DOHH2 (cell line): ENCODE results near the gene MICAL2.

Experiments used
- H3F3A ChIP-seq: fragments of 200-600 bp; sonication (generic), shearing (Covaris generic); 2 replicates; pipeline ENCODE4 v1.6.0; 2016; ENCODE audit warnings: antibody characterized with exemption, mild to moderate bottlenecking; ENCODE audit not compliant: control insufficient read depth, insufficient read depth
- H3K27ac ChIP-seq: fragments of 200-600 bp; sonication (generic); 2 replicates; pipeline ENCODE4 v1.5.1; 2014; ENCODE audit warnings: low read depth, mild to moderate bottlenecking, low read length, moderate library complexity
- H3K27me3 ChIP-seq: fragments of 200-600 bp; sonication (generic); 2 replicates; pipeline ENCODE4 v1.6.1; 2014; ENCODE audit warnings: mild to moderate bottlenecking, low read length, mixed read lengths; ENCODE audit not compliant: control insufficient read depth
- H3K36me3 ChIP-seq: fragments of 200-600 bp; sonication (generic); 2 replicates; pipeline ENCODE4 v1.6.1; 2014; ENCODE audit warnings: mild to moderate bottlenecking, low read length, moderate library complexity, mixed read lengths; ENCODE audit not compliant: control insufficient read depth
- H3K4me1 ChIP-seq: fragments of 200-600 bp; sonication (generic); 2 replicates; pipeline ENCODE4 v1.6.1; 2014; ENCODE audit warnings: mild to moderate bottlenecking, low read length, mixed read lengths; ENCODE audit not compliant: control insufficient read depth
- H3K4me2 ChIP-seq: fragments of 200-600 bp; sonication (generic); 2 replicates; pipeline ENCODE4 v1.6.0; 2014; ENCODE audit warnings: mild to moderate bottlenecking, low read length, moderate library complexity
- H3K4me3 ChIP-seq: fragments of 200-600 bp; sonication (generic); 2 replicates; pipeline ENCODE4 v1.5.1; 2014; ENCODE audit warnings: mild to moderate bottlenecking, low read length, mixed read lengths
- H3K79me2 ChIP-seq: fragments of 200-600 bp; sonication (generic); 2 replicates; pipeline ENCODE4 v1.6.1; 2014; ENCODE audit warnings: mild to moderate bottlenecking, low read length, mixed read lengths; ENCODE audit not compliant: control insufficient read depth
- H3K9me2 ChIP-seq: fragments of 200-600 bp; sonication (generic); replicated peaks from 2 replicates; pipeline ENCODE4 v1.6.1; 2014; ENCODE audit warnings: mild to moderate bottlenecking, low read length, mixed read lengths; ENCODE audit not compliant: control insufficient read depth
- H3K9me3 ChIP-seq: fragments of 200-600 bp; sonication (generic); 2 replicates; pipeline ENCODE4 v1.6.1; 2014; ENCODE audit warnings: antibody characterized with exemption, low read length, mixed read lengths; ENCODE audit not compliant: control insufficient read depth, insufficient read depth
- H4K20me1 ChIP-seq: fragments of 200-600 bp; sonication (generic); 2 replicates; pipeline ENCODE4 v1.6.0; 2014; ENCODE audit warnings: low read depth, mild to moderate bottlenecking, antibody characterized with exemption, low read length, moderate library complexity; ENCODE audit not compliant: control insufficient read depth, insufficient read depth
- EZH2phosphoT487 ChIP-seq: fragments of 200-600 bp; sonication (generic); IDR thresholded peaks from 2 replicates; pipeline ENCODE4 v1.6.1; 2017; ENCODE audit warnings: borderline replicate concordance, mild to moderate bottlenecking, antibody characterized with exemption, low read length, moderate library complexity, mixed read lengths
- TF ChIP-seq, protein P1 (sequence below): fragments of 200-600 bp; sonication (generic); IDR thresholded peaks from one replicate; pipeline ENCODE4 v1.5.1; 2014; ENCODE audit warnings: antibody characterized with exemption, mild to moderate bottlenecking, low read depth, low read length; ENCODE audit not compliant: poor library complexity, severe bottlenecking

The MICAL2 gene

GRCh38 chr11:12070446-12071267 lies 39.7 kb upstream of the MICAL2 start:
- H3K27ac ChIP-seq: no peak overlapping the region
- H3K36me3 ChIP-seq: no peaks in the 10 kb centered on the region
- no peak for TF ChIP-seq EZH2phosphoT487
- TF ChIP-seq, protein P1, sequence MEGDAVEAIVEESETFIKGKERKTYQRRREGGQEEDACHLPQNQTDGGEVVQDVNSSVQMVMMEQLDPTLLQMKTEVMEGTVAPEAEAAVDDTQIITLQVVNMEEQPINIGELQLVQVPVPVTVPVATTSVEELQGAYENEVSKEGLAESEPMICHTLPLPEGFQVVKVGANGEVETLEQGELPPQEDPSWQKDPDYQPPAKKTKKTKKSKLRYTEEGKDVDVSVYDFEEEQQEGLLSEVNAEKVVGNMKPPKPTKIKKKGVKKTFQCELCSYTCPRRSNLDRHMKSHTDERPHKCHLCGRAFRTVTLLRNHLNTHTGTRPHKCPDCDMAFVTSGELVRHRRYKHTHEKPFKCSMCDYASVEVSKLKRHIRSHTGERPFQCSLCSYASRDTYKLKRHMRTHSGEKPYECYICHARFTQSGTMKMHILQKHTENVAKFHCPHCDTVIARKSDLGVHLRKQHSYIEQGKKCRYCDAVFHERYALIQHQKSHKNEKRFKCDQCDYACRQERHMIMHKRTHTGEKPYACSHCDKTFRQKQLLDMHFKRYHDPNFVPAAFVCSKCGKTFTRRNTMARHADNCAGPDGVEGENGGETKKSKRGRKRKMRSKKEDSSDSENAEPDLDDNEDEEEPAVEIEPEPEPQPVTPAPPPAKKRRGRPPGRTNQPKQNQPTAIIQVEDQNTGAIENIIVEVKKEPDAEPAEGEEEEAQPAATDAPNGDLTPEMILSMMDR: no peak
- no peaks in the 10 kb centered on the region for H3F3A ChIP-seq
- H3K4me1 ChIP-seq: no peaks in the 10 kb centered on the region
- no peaks in the 10 kb centered on the region for H3K79me2 ChIP-seq
- no peaks in the 10 kb centered on the region for H4K20me1 ChIP-seq
- 0 out of 2 replicates have a peak, but pooled peaks cover 2% of the 10 kb centered on the region for H3K27me3 ChIP-seq
- H3K4me2 ChIP-seq: no peak overlapping the region
- H3K9me2 ChIP-seq: no peaks in the 10 kb centered on the region
- no peak overlapping the region for H3K4me3 ChIP-seq
- no peaks in the 10 kb centered on the region for H3K9me3 ChIP-seq

DNA sequence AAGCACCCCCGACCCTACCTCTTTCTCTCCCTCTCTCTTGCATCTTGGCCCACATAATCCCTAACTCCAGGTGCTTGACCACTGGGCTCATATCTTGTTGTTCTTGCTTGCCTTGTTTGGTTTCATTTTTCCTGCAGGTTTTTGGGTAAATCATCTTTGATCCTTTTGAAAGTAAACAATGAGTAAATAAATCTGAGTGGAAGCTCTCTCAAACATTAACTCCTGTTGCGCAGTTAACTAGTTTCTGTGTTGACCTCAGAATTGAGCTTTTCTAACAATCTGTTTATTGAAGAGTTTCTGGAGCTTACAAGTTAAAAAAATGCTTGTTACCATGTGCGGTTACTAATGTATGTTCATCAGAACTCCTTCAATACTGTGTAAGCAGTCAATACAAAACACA lies 38.8 kb upstream of the MICAL2 start:
- no peak for TF ChIP-seq EZH2phosphoT487
- TF ChIP-seq, protein P1: no peak
- Histone ChIP-seq H3K9me3 (no peaks in the 10 kb centered on the region), H3K79me2 (no peaks in the 10 kb centered on the region), H3K9me2 (no peaks in the 10 kb centered on the region), H3K4me1 (no peaks in the 10 kb centered on the region), H3F3A (no peaks in the 10 kb centered on the region), H4K20me1 (no peaks in the 10 kb centered on the region), H3K4me2 (no peak overlapping the region), H3K36me3 (no peaks in the 10 kb centered on the region), H3K4me3 (no peak overlapping the region), H3K27me3 (no peaks in the 10 kb centered on the region), H3K27ac (no peak overlapping the region)

GRCh38 chr11:12073436-12073835 lies 37.0 kb upstream of the MICAL2 start:
- Histone ChIP-seq H3K4me2 (no peak overlapping the region), H3K79me2 (no peaks in the 10 kb centered on the region), H3K4me3 (no peak overlapping the region), H3K36me3 (no peaks in the 10 kb centered on the region), H3K27ac (no peak overlapping the region), H3K9me2 (no peaks in the 10 kb centered on the region), H3K27me3 (no peaks in the 10 kb centered on the region), H3K4me1 (no peaks in the 10 kb centered on the region), H4K20me1 (no peaks in the 10 kb centered on the region), H3F3A (no peaks in the 10 kb centered on the region), H3K9me3 (no peaks in the 10 kb centered on the region)
- TF ChIP-seq EZH2phosphoT487: no peak
- TF ChIP-seq, protein P1: no peak
